Measurements from ENCODE around the gene HRCT1.

The HRCT1 gene

DNA sequence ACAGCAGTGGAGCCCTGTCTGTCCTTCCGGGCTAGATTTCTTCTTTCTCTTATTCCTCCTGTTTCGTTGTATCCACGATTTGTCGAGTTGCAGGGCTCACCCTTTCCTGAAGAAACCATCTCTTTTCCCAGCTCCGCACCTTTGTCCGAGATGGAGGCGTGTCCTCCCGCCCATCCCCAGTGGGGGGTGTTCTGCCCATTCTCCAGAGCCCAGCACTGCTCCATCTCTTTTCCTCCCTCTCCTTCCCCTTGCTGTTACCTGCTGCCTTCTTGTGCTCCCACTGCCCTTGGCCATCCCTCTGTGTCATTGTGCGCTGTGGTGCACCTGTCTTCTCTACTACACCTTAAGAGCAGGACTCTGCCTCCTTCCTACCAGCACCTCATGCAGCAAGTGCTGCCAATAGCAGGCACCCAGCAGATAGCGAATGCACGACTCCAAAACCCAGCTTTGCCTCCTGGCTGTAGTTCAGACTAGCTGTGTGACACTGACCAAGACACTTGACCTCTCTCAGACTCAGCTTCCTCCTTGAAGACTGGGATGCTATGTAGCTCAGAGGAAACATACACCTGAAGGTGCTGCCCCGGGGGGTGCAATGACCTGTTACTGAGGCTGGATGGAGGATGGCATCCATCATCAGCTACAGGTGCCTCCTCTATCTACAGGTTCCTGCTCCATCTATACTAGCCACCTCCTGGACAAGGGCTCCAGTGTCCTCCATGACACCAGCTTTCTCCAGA, 44.7 kb upstream of the HRCT1 start:
- H3K4me3 ChIP-seq (ENCODE audit: low read depth, low read length) = no peak overlapping the region
- DNase-seq (ENCODE audit: low read depth) = no peak
- TF ChIP-seq, protein P1, sequence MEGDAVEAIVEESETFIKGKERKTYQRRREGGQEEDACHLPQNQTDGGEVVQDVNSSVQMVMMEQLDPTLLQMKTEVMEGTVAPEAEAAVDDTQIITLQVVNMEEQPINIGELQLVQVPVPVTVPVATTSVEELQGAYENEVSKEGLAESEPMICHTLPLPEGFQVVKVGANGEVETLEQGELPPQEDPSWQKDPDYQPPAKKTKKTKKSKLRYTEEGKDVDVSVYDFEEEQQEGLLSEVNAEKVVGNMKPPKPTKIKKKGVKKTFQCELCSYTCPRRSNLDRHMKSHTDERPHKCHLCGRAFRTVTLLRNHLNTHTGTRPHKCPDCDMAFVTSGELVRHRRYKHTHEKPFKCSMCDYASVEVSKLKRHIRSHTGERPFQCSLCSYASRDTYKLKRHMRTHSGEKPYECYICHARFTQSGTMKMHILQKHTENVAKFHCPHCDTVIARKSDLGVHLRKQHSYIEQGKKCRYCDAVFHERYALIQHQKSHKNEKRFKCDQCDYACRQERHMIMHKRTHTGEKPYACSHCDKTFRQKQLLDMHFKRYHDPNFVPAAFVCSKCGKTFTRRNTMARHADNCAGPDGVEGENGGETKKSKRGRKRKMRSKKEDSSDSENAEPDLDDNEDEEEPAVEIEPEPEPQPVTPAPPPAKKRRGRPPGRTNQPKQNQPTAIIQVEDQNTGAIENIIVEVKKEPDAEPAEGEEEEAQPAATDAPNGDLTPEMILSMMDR (conservative IDR thresholded peaks at IDR 0.05; ENCODE audit: low read depth, low read length) = no peak

DNA sequence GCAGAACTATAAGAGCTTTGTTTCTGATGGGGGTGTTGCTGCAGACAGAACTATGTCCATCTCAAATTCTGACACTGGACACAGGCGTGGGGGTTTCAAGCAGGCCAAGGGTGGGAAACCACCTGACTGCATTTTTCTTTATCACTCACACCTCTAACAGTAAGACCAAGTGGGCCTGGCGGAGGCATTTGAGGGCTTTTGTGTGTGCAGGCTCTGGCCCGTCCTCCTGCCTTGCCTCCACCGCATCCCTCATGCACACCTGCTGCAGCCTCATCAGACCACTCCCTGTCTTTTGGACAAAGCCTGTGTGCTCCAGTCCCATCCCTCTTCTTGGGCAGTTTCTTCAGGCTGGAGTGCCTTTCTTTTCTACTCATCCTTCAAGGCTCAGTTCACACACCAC, 43.7 kb upstream of the HRCT1 start:
- TF ChIP-seq, protein P1 (conservative IDR thresholded peaks at IDR 0.05; ENCODE audit: low read depth, low read length) = no peak

DNA sequence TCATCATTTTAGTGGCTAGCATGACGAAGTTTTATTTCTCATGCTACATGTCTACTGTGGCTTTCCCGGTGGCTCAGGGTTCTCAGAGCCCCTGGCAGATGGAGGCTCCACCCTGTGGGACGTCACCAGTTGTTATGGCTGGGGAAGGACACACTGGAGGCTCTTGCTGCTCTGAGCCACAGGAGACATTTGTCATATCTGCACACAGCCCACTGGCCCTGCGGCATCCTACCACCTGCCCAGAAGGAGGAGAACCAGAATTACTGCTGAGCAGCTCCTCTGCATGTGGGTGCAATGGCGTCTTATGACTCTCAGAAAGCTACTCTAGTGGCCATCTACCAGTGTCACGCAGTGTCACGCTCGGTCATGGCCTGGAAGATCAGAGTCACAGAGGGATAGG, 42.4 kb upstream of the HRCT1 start:
- TF ChIP-seq, protein P1 (conservative IDR thresholded peaks at IDR 0.05; ENCODE audit: low read depth, low read length) = no peak
- no peak for DNase-seq (ENCODE audit: low read depth)
- H3K4me3 ChIP-seq (ENCODE audit: low read depth, low read length) = no peak overlapping the region

More for the DNA sequence above, 43.7 kb upstream of the HRCT1 start:
- DNase-seq (ENCODE audit: low read depth) = no peak
- no peak overlapping the region for H3K4me3 ChIP-seq (ENCODE audit: low read depth, low read length)

DNA sequence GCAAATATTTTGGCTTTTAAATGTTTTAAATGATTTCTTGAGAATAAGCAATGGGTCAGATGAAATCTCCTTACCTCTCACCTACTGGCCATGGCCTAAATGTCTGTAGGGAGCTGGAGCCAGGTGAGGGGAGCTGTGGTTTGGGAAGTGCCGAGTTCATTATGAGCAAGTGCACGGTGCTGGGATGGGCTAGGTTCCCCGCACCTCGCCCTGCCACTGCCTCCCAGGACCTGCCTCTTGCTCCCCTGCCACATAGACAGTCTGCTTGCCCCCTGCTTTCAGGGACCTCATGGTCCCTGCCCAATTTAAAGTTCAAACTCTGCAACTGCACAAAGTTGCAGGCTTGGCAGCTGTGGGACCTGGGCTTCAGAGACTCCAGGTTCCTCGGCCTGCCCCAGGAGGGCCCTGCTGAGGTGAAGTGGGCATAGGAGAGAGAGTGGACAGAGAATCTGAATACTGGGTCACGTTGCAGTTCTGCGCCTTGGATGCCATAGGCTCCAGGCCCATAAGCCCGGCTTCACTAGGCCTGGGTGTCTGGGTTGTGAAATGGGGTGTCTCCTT, 41.2 kb upstream of the HRCT1 start:
- no peak overlapping the region for H3K4me3 ChIP-seq (ENCODE audit: low read depth, low read length)
- TF ChIP-seq, protein P1 (conservative IDR thresholded peaks at IDR 0.05; ENCODE audit: low read depth, low read length) = no peak

DNA sequence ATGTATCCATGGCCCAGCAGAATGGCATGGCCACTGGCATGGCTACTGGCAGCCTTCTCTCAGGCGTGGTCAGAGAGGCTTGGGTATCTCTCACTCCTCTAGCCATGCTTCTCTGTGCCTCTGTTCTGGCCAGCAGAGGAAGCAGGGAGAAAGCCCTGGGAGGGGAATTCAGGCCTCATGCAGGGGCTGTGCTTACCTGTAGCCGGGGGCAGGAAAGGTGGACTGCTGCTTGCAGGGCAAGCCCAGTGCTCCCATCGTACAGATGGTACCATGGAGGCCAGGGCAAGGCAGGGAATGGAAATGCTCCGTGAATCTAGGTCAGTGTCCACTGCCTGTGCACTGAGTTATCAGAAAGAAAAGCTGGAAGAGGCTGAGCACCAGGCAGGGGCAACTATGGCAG, 38.5 kb upstream of the HRCT1 start:
- no peak for DNase-seq (ENCODE audit: low read depth)
- TF ChIP-seq, protein P1 (conservative IDR thresholded peaks at IDR 0.05; ENCODE audit: low read depth, low read length) = no peak
- no peak overlapping the region for H3K4me3 ChIP-seq (ENCODE audit: low read depth, low read length)

More for the DNA sequence above, 41.2 kb upstream of the HRCT1 start:
- DNase-seq (ENCODE audit: low read depth) = no peak

DNA sequence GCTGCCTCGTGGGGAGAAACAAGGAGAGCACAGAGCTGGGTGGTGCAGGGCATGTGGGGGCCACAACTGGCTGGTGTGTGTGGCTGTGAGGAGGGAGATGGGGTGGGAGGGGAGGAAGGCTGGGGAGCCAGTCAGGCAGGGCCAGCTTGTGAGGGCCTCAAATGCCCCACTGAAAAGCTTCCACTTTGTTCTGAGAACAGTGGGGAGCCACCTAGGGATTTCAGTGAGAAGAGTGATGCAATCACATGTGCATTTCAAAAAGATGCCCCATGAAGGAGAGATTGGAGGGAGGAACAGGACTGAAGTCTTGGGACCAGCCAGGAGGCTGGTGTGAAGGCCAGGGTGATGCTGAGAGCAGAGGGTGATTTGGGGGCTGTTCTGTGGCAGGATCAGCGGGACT, 37.1 kb upstream of the HRCT1 start:
- H3K4me3 ChIP-seq (ENCODE audit: low read depth, low read length) = no peak overlapping the region
- TF ChIP-seq, protein P1 (conservative IDR thresholded peaks at IDR 0.05; ENCODE audit: low read depth, low read length) = no peak
- peak; percentile 26 for DNase-seq (ENCODE audit: low read depth)
